Endothelial cell of umbilical vein (primary cell): ENCODE results near the gene DLGAP4. TPM values are rescaled to one million over a fixed set of nuclear protein-coding genes. Genes with fewer than 3 reads are reported as not detected.

Experiments used
- BruUV-seq: library from RNA; stranded (reverse); fragments of 400-500 nt; replicated peaks from 2 replicates; lab custom pipeline; 2021; lab: Mats Ljungman, UMichigan
- CTCF ChIA-PET: fragments of 300-600, 350-600 bp; sonication (Branson Sonifier 250); formaldehyde crosslinking; loops from one replicate; lab custom pipeline; 2021; ENCODE audit warnings: antibody characterized with exemption, inconsistent platforms; lab: Charles Lee
- POLR2A ChIA-PET: fragments of 300-600, 350-600 bp; sonication (Branson Sonifier 250); formaldehyde crosslinking; loops from one replicate; lab custom pipeline; 2021; ENCODE audit warnings: antibody characterized with exemption, inconsistent platforms; lab: Charles Lee
- DNase-seq: peaks from one replicate; pipeline ENCODE4 v3.0.0-alpha.2; 2011; ENCODE audit warnings: low read depth, low spot score
- FAIRE-seq: peaks from 2 replicates; lab custom pipeline; 2011; peaks lifted over from hg19 to GRCh38; lab: Jason Lieb, UNC
- H2AFZ ChIP-seq: 2 replicates; pipeline ENCODE4 v1.6.0; 2012; ENCODE audit warnings: low read depth, low read length, control low read depth, inconsistent platforms
- H3K27ac ChIP-seq: 2 replicates; pipeline ENCODE4 v1.5.1; 2011; ENCODE audit warnings: low read depth, mild to moderate bottlenecking, control low read depth, low read length, moderate library complexity; ENCODE audit not compliant: insufficient read depth
- H3K27me3 ChIP-seq, 2 experiments: 2 replicates each; pipeline versions ENCODE4 v1.6.0 to v1.6.1; 2011; ENCODE audit warnings: low read length in 2 of 2, mixed read lengths in 1 of 2; ENCODE audit not compliant: control insufficient read depth in 2 of 2, insufficient read depth in 2 of 2
- H3K36me3 ChIP-seq, 2 experiments: 2 replicates in 1 of 2; 3 replicates in 1 of 2; pipeline ENCODE4 v1.5.1; 2011; ENCODE audit warnings: low read length in 2 of 2, mild to moderate bottlenecking in 1 of 2, moderate library complexity in 1 of 2; ENCODE audit not compliant: control insufficient read depth in 2 of 2, insufficient read depth in 2 of 2; ENCODE audit errors: extremely low read depth in 1 of 2
- H3K4me1 ChIP-seq: 3 replicates; pipeline ENCODE4 v1.5.1; 2011; ENCODE audit warnings: mild to moderate bottlenecking, low read length; ENCODE audit not compliant: control insufficient read depth, insufficient read depth; ENCODE audit errors: extremely low read depth
- H3K4me2 ChIP-seq: 2 replicates; pipeline ENCODE4 v1.6.1; 2011; ENCODE audit warnings: low read length, control low read depth, mixed read lengths; ENCODE audit not compliant: insufficient read depth
- H3K4me3 ChIP-seq, 3 experiments: fragments of 200-600 bp in 1 of 3; sonication (generic), shearing (Covaris generic) in 1 of 3; replicated peaks in 1 of 3; 2 replicates each; pipeline ENCODE4 v1.5.1; 2011 to 2016; ENCODE audit warnings: control low read depth in 3 of 3, low read length in 3 of 3, mild to moderate bottlenecking in 2 of 3, inconsistent platforms in 1 of 3, low read depth in 1 of 3, moderate library complexity in 1 of 3; ENCODE audit not compliant: insufficient read depth in 1 of 3
- H3K79me2 ChIP-seq: 2 replicates; pipeline ENCODE4 v1.6.0; 2012; ENCODE audit warnings: low read length, inconsistent platforms; ENCODE audit not compliant: control insufficient read depth, insufficient read depth
- H3K9ac ChIP-seq: replicated peaks from 2 replicates; pipeline ENCODE3; 2011; ENCODE audit warnings: low read length, control low read depth; ENCODE audit not compliant: insufficient read depth; ENCODE audit errors: extremely low read depth
- H3K9me1 ChIP-seq: replicated peaks from 3 replicates; pipeline ENCODE4 v1.6.0; 2011; ENCODE audit warnings: mild to moderate bottlenecking, low read length; ENCODE audit not compliant: control insufficient read depth, insufficient read depth; ENCODE audit errors: extremely low read depth
- H3K9me3 ChIP-seq: replicated peaks from 2 replicates; pipeline ENCODE4 v1.5.1; 2012; ENCODE audit warnings: low read length, inconsistent platforms; ENCODE audit not compliant: control insufficient read depth, insufficient read depth
- H4K20me1 ChIP-seq: replicated peaks from 2 replicates; pipeline ENCODE3; 2011; ENCODE audit warnings: mild to moderate bottlenecking, low read length; ENCODE audit not compliant: control insufficient read depth, insufficient read depth; ENCODE audit errors: extremely low read depth
- EZH2 ChIP-seq: IDR thresholded peaks from 2 replicates; pipeline ENCODE4 v1.6.1; 2012; ENCODE audit warnings: borderline replicate concordance, low read depth, mild to moderate bottlenecking, moderate library complexity, low read length, inconsistent platforms; ENCODE audit not compliant: severe bottlenecking
- FOS ChIP-seq: IDR thresholded peaks from 2 replicates; pipeline ENCODE4 v1.6.1; 2011; ENCODE audit warnings: mild to moderate bottlenecking, low read length, moderate library complexity, borderline replicate concordance; ENCODE audit not compliant: insufficient read depth
- GATA2 ChIP-seq: IDR thresholded peaks from 2 replicates; pipeline ENCODE4 v1.7.0; 2011; ENCODE audit warnings: low read depth, mild to moderate bottlenecking, moderate library complexity, mixed read lengths, low read length; ENCODE audit not compliant: insufficient read length, insufficient read depth
- JUN ChIP-seq: IDR thresholded peaks from 2 replicates; pipeline ENCODE4 v1.6.1; 2011; ENCODE audit warnings: borderline replicate concordance, low read depth; ENCODE audit not compliant: insufficient read length, insufficient read depth
- MYC ChIP-seq: IDR thresholded peaks from one replicate; pipeline ENCODE4 v1.6.1; 2011; ENCODE audit warnings: mild to moderate bottlenecking, low read depth, low read length
- POLR2A ChIP-seq: IDR thresholded peaks from 2 replicates; pipeline ENCODE4 v1.6.1; 2012; ENCODE audit warnings: low read depth, mild to moderate bottlenecking, control low read depth, low read length
- POLR2AphosphoS5 ChIP-seq: IDR thresholded peaks from 2 replicates; pipeline ENCODE4 v1.6.1; 2012; ENCODE audit warnings: low read depth, mild to moderate bottlenecking, control low read depth, low read length, moderate library complexity; ENCODE audit not compliant: insufficient read depth
- dilution Hi-C: fragments of 300-500 bp; cut with MboI; formaldehyde crosslinking; loops from one replicate; pipeline ENCODE4 v1.15.0; 2019; ENCODE audit warnings: low sequenced_read_pairs; ENCODE audit not compliant: extremely low pct_ligation_motif_present
- intact Hi-C: fragments of 100-400 bp; cut with micrococcal nuclease; formaldehyde crosslinking; loops from one replicate; pipeline ENCODE4 v1.10.0; 2022
- polyA plus RNA-seq, 4 experiments: library from polyadenylated mRNA; depleted of rRNA in 3 of 4; stranded (reverse) in 3 of 4; unstranded in 1 of 4; fragments of >200 nt; gene quantifications; 2 replicates each; pipeline versions ENCODE4 v1.2.1 to v1.2.3, GENCODE V29; 2011 to 2012; ENCODE audit warnings: missing spikeins in 1 of 4
- total RNA-seq: library from RNA; stranded (reverse); gene quantifications from 2 replicates; pipeline ENCODE4 v1.2.3, GENCODE V29; 2021
- TF ChIP-seq, protein P1 (sequence below), 2 donors: IDR thresholded peaks; 1 replicate in 1 of 2; 2 replicates in 1 of 2; pipeline ENCODE4 v1.5.1; 2011; ENCODE audit warnings: low read length in 2 of 2, mild to moderate bottlenecking in 2 of 2, moderate library complexity in 2 of 2, control low read depth in 1 of 2, inconsistent platforms in 1 of 2, low read depth in 1 of 2; ENCODE audit not compliant: insufficient read depth in 1 of 2; ENCODE audit errors: extremely low read depth in 1 of 2
- TF ChIP-seq, protein P2 (sequence below): IDR thresholded peaks from 2 replicates; pipeline ENCODE4 v1.6.1; 2011; ENCODE audit not compliant: insufficient read depth, insufficient read length

Gene DLGAP4
- total and polyA plus RNA-seq, 2 donors (not counting 3 experiments of a cell fraction or from before 2014, with no cell fraction given) = 57.5 to 125 TPM

DNA sequence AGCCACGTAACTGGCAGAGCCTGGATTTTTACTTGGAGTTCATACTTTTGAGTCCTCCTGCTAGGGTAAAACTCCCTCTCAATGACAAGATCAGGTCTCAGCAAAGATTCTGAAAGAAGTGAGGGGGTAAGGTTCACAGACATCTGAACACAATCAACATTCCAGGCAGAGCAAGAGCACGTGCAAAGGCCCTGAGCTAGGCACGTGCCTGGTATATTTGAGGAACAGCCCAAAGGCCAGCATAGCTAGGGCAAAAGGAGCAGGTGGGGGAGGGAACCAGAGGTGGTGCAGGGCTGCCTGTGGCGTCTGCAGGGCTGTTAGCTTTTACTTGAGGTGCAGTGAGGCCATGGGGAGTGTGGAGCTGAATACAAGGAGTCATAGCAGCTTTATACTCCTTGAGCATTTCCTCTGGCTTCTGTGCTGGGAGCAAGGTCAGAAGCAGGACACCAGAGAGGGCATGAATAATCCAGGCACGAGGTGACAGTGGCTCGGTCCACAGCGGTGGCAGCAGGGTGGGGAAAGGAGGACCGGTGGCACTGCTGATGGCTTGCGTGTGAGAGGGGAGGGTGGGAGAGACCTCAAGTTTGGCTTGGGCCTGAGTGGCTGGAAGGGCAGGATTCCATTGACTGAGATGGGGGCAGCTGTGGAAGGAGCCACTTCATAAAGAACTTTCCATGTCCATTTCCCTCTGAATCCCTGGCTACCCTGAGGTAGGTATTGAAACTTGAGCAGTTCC lies 57.0 kb downstream of the DLGAP4 start:
- H3K4me1 ChIP-seq = no peaks in the 10 kb centered on the region
- TF ChIP-seq FOS = no peak
- TF ChIP-seq POLR2AphosphoS5 = no peak
- TF ChIP-seq JUN = no peak
- TF ChIP-seq, protein P1, sequence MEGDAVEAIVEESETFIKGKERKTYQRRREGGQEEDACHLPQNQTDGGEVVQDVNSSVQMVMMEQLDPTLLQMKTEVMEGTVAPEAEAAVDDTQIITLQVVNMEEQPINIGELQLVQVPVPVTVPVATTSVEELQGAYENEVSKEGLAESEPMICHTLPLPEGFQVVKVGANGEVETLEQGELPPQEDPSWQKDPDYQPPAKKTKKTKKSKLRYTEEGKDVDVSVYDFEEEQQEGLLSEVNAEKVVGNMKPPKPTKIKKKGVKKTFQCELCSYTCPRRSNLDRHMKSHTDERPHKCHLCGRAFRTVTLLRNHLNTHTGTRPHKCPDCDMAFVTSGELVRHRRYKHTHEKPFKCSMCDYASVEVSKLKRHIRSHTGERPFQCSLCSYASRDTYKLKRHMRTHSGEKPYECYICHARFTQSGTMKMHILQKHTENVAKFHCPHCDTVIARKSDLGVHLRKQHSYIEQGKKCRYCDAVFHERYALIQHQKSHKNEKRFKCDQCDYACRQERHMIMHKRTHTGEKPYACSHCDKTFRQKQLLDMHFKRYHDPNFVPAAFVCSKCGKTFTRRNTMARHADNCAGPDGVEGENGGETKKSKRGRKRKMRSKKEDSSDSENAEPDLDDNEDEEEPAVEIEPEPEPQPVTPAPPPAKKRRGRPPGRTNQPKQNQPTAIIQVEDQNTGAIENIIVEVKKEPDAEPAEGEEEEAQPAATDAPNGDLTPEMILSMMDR (IDR thresholded peaks at IDR 0.05; ENCODE audit: extremely low read depth in 1 of 2, insufficient read depth in 1 of 2, low read depth in 1 of 2, low read length in 2 of 2) = no peak
- TF ChIP-seq, protein P2, sequence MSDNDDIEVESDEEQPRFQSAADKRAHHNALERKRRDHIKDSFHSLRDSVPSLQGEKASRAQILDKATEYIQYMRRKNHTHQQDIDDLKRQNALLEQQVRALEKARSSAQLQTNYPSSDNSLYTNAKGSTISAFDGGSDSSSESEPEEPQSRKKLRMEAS = no peak
- no peak for TF ChIP-seq GATA2
- no peak for TF ChIP-seq POLR2A
- no peak for TF ChIP-seq MYC
- TF ChIP-seq EZH2 = no peak
- intact Hi-C loops (no loop called here), dilution Hi-C loops (no loop called here)
- H3K36me3 ChIP-seq = no peaks in the 10 kb centered on the region
- DNase-seq = no peak
- no peaks in the 10 kb centered on the region for H3K79me2 ChIP-seq
- ChIA-PET CTCF (no interaction called here), POLR2A (no interaction called here)
- H4K20me1 ChIP-seq = no peaks in the 10 kb centered on the region
- BruUV-seq = no TSS peak
- H3K4me3 ChIP-seq = no peak overlapping the region
- no peak overlapping the region for H3K4me2 ChIP-seq
- H3K9me1 ChIP-seq = no peaks in the 10 kb centered on the region
- no peak overlapping the region for H2AFZ ChIP-seq
- no peak overlapping the region for H3K9ac ChIP-seq
- no peak overlapping the region for H3K27ac ChIP-seq
- H3K27me3 ChIP-seq = peaks cover 0 to 3% of the 10 kb centered on the region in 2 experiments
- FAIRE-seq = no peak
- no peaks in the 10 kb centered on the region for H3K9me3 ChIP-seq
